Forelimb muscle (tissue), 1 donor: ENCODE measurements around the gene MAP2K7. TPM values are rescaled to one million over a fixed set of nuclear protein-coding genes. Genes with fewer than 3 reads are reported as not detected.
"Not testable (repeated sequence)": the region's sequence is repeated elsewhere in the genome, so short reads cannot be mapped to it uniquely, and the experiment has no call there.

Experiments
- DNase-seq: peaks from one replicate; pipeline ENCODE4 v3.0.0-alpha.2; 2013; ENCODE audit warnings: low read depth
- polyA plus RNA-seq: library from polyadenylated mRNA; unstranded; fragments of 120-200 nt; gene quantifications from one replicate; pipeline ENCODE4 v1.2.1, GENCODE V29; 2013; ENCODE audit not compliant: insufficient read length

The MAP2K7 gene
- polyA plus RNA-seq: 23.3 TPM

DNA sequence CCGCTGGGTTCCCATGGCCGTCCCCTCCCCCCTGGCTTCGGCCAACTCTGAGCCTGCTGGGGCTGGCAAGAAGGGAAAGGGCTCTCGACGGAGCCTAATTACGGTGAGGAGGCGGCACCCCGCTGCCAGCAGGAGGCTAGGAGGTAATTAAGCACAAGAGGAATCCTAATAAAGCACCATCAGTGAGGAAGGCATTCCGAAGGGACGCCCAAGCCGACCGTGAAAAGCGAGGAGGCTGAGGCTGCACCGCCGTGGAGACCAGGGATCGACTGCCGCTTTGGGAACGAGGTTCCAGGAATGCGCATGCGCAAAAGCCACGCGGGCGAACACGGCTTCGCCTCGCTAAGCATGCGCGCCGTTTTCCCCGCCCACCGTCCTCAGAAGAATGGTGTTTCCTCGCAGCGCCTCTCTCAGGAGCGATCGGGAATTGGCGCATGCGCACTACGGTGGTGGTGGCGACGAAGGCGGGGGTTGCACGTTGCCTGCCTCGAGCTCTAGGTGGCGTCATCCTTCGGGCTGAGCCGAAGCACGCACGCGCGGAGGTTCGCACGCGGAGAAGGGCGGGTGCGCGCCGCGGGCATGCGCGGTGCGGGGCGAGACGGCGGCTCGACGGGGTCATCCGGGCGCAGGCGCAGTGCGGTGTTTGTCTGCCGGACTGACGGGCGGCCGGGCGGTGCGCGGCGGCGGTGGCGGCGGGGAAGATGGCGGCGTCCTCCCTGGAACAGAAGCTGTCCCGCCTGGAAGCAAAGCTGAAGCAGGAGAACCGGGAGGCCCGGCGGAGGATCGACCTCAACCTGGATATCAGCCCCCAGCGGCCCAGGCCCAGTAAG is at the start of gene MAP2K7:
Gene MAP2K7 (plus strand): TSS at position 634 of the 830 bp plus-strand sequence. CDS start 68 bp downstream, at position 702.
- DNase-seq: peak; percentile 99

DNA sequence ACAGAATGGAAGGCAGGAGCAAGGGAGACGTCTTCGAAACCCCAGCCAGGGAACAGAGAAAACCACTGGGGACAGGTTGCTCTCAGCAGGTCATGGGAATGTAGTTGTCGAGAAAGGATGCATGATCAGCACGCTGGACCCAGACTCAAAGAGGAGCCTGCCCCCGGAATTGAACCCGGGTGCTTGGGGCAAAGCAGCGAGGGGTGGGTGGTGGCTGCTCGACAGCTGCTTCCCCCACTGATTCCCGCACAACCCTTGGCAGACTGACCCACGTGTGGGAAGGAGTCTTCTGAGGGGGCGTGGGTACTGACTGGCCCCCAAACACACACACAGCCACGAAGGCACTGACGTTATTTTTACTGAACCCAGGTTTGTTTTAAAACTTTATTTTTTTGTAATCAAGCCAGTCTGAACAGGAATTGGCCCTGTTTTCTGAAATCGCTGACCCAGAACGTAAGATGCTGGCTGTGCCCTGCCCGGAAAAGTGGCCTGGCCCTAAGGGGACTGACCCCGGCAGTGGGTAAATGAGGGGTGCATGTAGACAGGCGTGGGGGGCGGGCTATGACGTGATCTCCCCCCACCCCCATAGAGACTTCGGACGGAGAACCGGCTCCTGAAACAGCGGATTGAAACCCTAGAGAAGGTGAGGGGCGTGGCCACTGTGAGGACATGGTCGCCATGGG is 48.1 kb upstream of the MAP2K7 start:
- no peak for DNase-seq

DNA sequence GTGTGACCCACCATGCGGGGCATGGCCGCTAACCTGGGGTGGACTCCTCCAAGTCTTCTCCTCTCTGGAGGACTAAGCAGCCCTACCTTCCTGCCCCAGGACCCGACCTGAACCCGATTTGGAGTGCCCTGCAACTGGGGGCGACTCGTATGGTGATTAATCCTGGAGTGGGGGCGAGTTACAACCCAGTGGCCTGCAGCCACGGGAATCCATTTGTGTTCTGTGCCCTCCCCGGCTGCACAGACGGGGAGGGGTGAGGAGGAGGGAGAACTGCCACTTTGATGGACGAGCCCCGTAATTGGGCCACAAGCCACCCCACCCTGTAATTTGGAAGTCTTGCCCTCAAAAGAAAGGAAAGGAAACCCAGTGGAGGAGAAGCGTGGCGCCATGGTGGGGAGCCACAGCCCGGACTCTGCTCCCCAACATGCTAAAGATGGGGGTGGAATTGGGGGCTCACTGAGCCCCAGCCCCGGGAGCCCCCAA is 47.5 kb upstream of the MAP2K7 start:
- DNase-seq: no peak

DNA sequence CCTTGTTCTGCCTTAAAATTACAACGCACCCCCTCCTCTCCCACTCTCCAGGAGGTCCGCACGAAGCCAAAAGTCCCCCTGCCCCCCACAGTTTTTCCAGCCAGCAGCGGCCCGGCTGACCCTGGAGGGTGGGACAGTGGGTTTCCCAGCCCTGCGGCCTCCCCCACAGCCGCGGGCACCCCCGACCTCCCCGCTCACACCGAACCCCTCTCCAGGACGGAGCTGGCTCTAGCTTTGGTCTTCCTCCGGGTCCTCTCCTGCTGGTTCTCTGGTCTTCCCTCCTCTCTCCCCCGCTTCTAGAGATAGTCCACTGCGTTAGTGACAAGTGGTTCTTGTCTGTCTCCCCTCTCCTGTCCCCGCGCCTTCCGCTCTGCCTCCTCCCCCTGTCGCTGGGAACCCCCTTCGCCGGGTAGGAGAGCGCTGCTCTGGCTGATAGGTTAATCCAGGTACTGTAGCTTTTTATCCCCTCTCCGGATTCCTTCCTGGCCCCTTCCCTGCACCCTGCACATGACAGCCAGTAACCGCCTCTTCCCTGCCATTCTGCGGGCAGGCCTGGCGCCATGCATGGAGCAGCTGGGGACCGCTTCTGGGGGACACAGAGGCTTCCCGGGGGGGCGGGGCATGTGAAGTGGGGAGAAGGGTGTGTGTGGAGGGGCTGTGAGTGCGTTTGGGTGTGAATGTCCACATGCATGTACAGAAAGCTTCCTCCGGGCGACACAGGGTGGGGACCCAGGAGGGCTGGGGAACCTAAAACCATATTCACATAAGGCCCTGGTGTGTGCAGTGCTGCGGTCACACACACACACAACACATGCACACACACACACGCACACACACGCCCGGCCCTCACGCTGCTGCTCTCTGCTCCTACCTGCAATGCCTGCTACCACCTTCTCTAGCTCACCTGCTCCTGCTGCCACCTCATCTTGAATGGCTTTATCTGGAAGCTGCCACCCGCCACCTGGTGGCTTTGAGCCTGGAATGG is 46.7 kb upstream of the MAP2K7 start:
- DNase-seq: no peak

DNA sequence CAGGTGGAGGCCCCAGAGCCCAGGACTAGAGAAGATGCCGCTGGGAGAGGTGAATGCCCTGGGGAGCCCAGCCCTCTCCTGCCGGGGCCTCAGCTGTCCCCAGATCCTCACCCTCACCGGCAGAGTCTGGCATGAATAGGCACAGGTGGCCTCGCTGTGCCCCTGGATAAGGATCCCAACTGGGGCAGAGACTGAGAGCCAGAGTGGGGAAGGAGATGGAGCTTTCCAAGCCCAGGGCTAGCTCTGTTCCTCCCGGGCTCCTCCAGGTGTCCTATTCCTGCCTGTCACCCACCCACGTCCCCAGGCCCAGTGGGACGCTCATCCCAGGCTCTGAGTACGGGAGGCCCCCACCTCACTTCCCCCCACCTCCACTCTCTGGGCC is 46.0 kb upstream of the MAP2K7 start:
- DNase-seq: no peak

DNA sequence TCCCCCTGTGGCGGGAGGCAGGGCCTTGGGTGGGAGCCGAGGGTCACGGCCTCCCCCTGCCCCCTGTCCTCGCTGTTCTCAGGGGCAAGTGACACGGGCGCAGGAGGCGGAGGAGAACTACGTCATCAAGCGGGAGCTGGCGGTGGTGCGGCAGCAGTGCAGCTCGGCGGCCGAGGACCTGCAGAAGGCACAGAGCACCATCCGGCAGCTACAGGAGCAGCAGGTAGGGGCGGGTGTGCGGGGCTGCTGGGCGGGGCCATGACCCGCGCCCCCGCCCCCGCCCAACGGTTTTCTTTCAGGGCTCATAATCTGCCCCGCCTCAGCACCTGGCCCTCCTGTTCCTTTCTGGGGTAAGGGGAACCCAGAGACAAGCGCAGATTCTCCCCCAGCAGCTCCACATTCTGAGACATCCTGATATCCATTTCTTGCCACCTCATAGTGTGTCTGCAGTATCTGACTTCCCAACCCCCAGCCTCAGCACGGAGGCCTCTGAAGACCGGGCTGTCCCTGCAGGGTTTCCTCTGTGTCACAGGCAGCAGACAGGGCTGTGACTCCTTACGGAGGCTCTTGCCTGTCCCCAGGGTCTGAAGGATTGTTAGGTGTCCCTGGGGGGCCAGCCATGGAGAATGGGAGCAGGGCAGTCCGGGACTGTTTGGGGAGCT is 45.4 kb upstream of the MAP2K7 start:
- no peak for DNase-seq

DNA sequence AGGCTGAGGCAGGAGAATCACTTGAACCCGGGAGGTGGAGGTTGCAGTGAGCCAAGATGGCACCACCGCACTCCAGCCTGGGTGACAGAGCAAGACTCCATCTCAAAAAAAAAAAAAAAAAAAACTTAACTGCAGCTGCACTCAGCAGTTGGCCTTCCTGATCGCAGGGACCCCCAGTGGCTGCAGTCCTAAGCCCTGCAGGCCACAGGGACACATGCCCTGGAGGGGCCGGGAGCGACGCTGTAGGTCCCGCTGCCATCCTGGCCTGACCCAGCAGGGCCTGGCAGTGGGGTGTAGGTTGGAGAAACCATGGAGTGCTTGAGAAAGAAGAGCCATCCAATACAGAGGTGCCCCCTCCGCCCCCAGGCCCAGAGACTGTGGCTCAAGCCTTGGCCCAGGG is 44.6 kb upstream of the MAP2K7 start:
- DNase-seq: not testable (repeated sequence)

DNA sequence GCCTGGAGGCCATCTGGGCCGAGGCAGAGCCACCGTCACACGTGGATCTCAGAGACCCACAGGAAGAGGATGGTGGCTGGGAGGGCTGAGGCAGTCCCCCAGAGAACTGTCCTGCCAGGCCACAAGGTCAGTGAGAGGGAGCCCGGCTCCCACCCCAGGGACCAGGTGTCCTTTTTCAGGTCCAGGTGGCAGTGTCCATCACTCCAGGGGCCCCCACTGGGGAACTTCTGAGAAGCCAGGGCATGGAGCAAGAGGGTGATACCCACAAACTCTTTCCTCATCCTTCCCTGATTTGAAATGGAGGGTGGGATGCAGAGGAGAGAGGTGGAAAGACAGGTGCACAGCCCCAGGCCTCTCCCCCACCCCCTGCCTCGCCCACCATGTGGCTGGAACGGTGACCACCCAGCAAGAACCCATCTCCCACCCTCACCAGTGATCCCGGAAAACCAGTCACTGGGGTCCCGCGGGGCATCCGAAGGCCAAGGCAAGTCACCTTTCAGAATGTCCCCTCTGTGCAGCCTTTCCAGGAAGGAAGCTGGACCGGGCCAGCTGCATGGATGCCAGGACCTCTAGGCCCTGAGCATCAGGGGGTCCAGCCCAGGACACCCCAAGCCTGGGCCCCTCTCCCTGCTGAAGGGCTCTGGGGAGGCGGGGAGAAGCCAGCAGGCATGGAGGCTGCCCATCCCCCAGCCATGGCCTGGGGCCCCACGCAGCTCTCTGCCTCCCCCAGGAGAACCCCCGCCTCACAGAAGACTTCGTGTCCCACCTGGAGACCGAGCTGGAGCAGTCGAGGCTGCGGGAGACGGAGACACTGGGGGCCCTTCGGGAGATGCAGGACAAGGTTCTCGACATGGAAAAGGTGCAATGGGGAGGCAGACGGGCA is 43.6 kb upstream of the MAP2K7 start:
- DNase-seq: no peak

DNA sequence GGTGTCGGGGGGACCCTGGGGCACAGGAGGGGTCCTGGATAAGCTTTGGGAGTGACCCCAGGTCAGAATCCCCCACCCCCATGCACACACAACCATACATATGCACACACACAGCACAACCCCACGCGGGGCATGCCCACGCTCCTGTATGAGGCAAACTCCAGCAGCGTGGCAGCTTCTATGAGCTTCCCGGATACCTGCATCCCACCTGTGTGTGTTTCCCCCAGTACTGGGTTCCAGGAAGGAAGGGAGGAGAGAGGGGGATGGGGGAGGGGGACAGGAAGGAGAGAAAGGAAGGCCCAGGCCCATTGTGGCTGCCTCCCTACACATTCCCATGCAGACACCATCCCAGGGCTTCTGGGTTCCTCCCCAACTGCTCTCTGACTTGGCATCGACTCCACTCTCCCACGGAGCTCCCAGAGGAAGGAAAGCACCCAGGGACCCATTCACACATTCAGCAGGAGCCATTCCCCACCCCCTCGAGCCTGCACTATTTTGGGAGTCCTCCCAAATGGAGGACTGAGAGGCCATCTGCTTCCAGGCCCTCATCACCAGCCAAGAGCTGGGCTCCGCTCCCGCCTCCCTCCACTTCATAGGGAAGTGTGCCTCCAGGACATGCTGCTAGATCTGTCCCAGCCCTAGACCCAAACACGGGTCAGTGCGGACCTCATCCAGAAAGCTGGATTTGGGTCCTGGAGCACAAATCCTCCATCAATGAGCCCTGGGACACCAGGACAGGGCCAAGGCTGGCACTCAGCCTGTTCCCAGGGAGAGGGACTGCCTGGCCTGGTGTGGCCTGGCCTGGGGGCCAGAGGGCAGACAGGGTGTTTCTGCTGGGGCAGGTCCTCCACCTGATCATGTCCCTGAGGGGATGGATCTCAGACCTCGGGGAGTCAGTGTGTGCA is 42.7 kb upstream of the MAP2K7 start:
- no peak for DNase-seq

DNA sequence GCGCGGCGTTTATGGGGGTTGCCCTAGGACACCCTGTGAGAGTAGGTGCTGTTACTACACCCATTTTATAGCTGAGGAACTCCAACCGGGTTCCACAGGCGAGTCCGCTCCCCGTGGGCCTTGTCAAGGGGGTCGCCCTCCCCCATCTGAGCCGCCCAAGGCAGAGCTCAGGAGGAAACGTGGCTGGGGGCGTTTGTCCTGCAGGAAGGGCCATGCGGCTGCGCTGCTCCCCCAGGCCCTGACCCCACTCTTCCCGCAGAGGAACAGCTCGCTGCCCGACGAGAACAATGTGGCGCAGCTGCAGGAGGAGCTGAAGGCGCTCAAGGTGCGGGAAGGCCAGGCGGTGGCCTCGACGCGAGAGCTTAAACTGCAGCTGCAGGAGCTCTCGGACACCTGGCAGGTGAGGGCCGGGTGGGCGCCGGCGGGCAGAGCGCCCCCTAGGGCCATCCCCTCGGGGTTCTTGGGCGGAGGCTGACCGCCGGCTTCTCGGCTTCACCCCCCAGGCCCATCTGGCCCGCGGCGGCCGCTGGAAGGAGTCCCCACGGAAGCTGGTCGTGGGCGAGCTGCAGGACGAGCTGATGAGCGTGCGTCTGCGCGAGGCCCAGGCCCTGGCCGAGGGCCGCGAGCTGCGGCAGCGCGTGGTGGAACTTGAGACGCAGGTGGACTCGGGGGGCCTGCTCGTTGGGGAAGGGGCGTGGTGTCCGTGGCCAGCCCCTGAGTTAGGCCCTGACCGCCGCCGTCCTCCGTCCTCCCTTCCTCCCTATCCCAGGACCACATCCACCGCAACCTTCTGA is 41.9 kb upstream of the MAP2K7 start:
- DNase-seq: no peak

DNA sequence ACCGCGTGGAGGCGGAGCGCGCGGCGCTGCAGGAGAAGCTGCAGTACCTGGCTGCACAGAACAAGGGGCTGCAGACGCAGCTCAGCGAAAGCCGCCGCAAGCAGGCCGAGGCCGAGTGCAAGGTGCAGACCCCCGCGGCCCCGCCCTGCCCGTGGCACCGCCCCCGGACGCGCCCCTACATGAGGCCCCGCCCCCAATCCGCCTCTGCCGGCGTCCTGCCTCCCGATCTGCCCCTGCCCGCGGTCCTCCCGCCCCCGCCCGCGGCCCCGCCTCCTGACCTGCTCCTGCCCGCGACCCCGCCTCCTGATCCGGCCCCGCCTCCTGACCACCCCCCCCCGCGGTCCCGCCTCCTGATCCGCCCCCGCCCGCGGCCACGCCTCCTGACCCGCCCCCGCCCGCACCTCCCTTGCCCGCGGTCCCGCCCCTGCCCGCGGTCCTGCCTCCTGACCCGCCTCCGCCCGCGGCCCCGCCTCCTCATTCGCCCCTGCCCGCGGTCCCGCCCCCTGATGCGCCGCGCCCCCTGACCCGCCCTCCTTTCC is 41.2 kb upstream of the MAP2K7 start:
- no peak for DNase-seq

DNA sequence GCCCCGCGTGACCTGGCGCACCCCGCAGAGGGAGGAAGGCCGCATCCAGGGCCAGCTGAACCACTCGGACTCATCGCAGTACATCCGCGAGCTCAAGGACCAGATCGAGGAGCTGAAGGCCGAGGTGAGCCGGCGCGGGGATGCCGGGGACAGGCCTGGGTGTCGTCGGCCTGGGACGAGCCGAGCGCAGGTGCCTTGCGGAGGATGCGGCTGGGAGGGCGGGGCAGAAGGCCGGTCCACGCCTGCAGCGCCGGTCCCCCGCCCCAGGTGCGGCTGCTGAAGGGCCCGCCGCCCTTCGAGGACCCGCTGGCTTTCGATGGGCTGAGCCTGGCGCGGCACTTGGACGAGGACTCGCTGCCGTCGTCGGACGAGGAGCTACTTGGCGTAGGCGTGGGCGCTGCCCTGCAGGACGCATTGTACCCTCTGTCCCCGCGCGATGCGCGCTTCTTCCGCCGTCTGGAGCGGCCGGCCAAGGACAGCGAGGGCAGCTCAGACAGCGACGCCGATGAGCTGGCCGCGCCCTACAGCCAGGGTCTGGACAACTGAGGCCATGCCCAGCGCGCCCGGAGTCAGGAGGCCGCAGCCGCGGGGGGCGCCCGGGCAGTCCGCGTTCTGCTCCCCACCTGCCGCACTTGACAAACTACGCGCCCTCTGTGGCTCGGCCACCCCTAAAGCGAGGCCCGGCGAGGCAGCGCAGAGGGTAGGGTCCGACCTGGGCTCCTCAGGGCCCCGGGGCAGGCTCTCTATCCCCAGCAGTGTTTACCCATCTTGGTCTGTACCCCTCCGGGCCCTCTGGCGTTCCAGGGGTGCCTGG is 40.3 kb upstream of the MAP2K7 start:
- DNase-seq: no peak

DNA sequence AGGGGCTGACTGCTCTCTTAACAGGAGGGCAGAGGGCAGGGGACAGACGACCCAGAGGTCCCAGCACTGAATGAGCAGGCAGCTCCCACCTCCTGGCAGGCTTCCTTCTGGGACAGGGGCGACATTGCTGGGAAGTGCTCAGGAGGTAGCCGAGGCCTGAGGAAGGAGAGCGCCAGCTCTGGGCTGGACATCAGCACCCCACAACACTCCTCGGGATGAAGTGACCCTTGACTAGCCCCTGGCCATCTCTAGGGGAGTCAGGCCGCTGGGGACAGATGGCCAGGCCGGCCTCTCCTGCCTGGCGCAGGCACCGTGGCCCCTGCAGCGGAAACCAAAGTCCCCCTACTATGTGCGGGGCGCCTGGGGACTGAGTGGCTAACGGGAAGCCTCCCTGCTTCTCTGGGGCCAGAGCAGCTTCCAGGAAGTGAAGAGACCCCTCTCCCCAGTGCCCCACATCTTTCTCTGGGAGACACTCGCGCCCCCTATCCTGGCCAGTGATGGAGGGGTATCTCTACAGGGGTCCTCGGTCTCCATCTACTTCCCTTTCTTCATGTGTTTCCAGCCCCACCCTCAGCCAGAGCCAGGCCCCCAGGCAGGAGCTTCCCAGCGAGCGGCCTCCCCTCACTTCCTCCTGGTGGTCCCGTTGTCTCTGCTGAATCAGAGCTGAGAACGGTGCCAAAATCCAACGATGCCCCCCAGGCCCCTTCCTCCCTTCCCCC is 39.5 kb upstream of the MAP2K7 start:
- DNase-seq: no peak

DNA sequence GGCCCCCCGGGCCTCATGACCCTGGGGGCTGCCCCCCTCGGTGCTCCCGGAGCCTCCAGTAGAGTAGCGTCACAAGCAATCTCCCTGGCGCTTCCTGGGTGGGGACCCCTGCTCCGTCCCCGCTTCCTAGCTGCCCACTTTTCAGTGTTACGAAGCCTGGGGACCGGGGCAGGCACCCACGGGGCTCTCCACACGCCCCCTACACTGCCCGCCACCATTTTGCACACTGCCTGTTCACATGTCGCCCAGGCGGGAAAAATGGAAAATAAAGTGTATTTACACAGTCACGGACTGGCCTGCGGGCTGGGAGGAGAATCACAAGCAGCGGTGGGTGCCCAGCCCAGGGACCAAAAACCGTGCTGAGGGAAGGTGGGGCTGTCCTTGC is 39.0 kb upstream of the MAP2K7 start:
- DNase-seq: no peak

DNA sequence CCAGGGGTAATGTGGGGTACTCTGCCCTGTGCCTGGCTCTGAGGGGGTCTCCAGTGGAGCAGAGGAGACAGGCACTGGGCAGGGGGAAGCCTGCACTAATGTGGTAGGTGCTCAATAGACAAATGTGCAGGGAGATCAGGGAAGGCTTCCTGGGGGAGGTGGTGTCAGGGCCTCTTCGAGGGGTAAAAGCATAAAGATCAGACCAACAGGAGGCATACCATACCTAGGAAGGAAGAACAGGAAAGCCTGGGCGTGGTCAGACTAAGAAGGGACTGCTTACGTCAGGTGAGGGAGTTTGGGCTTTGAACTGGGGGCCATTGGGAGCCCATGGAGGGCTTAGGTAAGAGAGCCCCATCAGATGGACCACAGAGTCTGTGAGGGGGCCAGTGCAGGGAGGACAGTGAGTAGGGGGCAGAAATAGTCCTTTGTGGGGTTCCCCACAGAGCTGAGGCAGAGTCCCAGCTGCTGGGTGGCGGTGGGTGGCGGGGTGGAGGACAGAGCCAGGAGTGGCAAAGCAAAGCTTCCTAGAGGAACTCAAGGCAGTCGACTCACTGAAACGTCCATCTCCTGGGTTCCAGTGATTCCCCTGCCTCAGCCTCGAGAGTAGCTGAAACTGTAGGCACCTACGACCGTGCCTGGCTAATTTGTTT is 38.3 kb upstream of the MAP2K7 start:
- DNase-seq: no peak
